K562 (cell line): ENCODE measurements around the gene SPOCK3. TPM values are rescaled to one million over a fixed set of nuclear protein-coding genes. Genes with fewer than 3 reads are reported as not detected.

ENCODE experiments used
- ATAC-seq: fragments of 200-7000 bp; cut with Tn5 transposase; 3 replicates; pipeline ENCODE4 v1.9.1; 2020; ENCODE audit warnings: moderate library complexity
- BruUV-seq: library from RNA; stranded (reverse); fragments of 400-500 nt; replicated peaks from 2 replicates; lab custom pipeline; 2021; lab: Mats Ljungman, UMichigan
- CTCF ChIA-PET: fragments of 300-600 bp; formaldehyde crosslinking; extraction: SDS; loops from one replicate; lab custom pipeline; 2021; ENCODE audit warnings: low intra/inter-chr PET ratio; lab: Yijun Ruan, JAX
- POLR2A ChIA-PET: fragments of 300-600, 350-650 bp; sonication (Branson Sonifier 250); formaldehyde crosslinking; extraction: SDS; loops from one replicate; lab custom pipeline; 2021; ENCODE audit warnings: antibody characterized with exemption, inconsistent platforms; lab: Yijun Ruan, JAX
- DNase-seq, 4 experiments: peaks; one replicate each; pipeline versions ENCODE4 v3.0.0 to v3.0.0-alpha.2; 2011 to 2018; ENCODE audit warnings: low spot score in 3 of 4, mixed read lengths in 3 of 4; ENCODE audit errors: extremely low read depth in 1 of 4
- FAIRE-seq: peaks from 2 replicates; lab custom pipeline; 2011; peaks lifted over from hg19 to GRCh38; lab: Jason Lieb, UNC
- H2AFZ ChIP-seq: 2 replicates; pipeline ENCODE4 v1.6.0; 2011; ENCODE audit warnings: low read depth, low read length, control low read depth, inconsistent platforms
- H3K27ac ChIP-seq: fragments of 200-600 bp; 3 replicates; pipeline ENCODE4 v1.8.0; 2011; ENCODE audit warnings: low read depth, mild to moderate bottlenecking, control low read depth, inconsistent platforms, low read length, moderate library complexity, mixed read lengths; ENCODE audit errors: extremely low read depth
- H3K27me3 ChIP-seq, 2 experiments: fragments of 300-600 bp in 1 of 2; 2 replicates in 1 of 2; 3 replicates in 1 of 2; pipeline versions ENCODE4 v1.6.0 to v1.8.0; 2011; ENCODE audit warnings: inconsistent platforms in 2 of 2, low read length in 2 of 2, mild to moderate bottlenecking in 1 of 2, mixed read lengths in 1 of 2, moderate library complexity in 1 of 2; ENCODE audit not compliant: control insufficient read depth in 2 of 2, insufficient read depth in 2 of 2
- H3K36me3 ChIP-seq: fragments of 300-600 bp; 3 replicates; pipeline ENCODE4 v1.8.0; 2011; ENCODE audit warnings: mild to moderate bottlenecking, low read length, inconsistent platforms; ENCODE audit not compliant: control insufficient read depth, insufficient read depth
- H3K4me1 ChIP-seq, 2 experiments: fragments of 200-600 bp in 1 of 2; replicated peaks in 1 of 2; 2 replicates in 1 of 2; 3 replicates in 1 of 2; pipeline versions ENCODE4 v1.5.1 to v1.8.0; 2011; ENCODE audit warnings: inconsistent platforms in 2 of 2, low read length in 2 of 2, mild to moderate bottlenecking in 1 of 2, mixed read lengths in 1 of 2, moderate library complexity in 1 of 2; ENCODE audit not compliant: control insufficient read depth in 2 of 2, insufficient read depth in 2 of 2
- H3K4me2 ChIP-seq: 2 replicates; pipeline ENCODE4 v1.6.1; 2011; ENCODE audit warnings: low read length, control low read depth, inconsistent platforms, mixed read lengths; ENCODE audit not compliant: insufficient read depth
- H3K4me3 ChIP-seq: fragments of 200-600 bp; sonication (generic), shearing (Covaris generic); 2 replicates; pipeline ENCODE4 v1.5.1; 2016; ENCODE audit warnings: control low read depth, inconsistent platforms
- H3K79me2 ChIP-seq: fragments of 200-600 bp; 3 replicates; pipeline ENCODE4 v1.8.0; 2011; ENCODE audit warnings: low read length, inconsistent platforms; ENCODE audit not compliant: control insufficient read depth, insufficient read depth
- H3K9ac ChIP-seq, 2 experiments: 2 replicates each; pipeline versions ENCODE4 v1.6.0 to v1.6.1; 2011; ENCODE audit warnings: low read depth in 2 of 2, low read length in 2 of 2, control low read depth in 1 of 2, inconsistent platforms in 1 of 2, mild to moderate bottlenecking in 1 of 2, mixed read lengths in 1 of 2; ENCODE audit not compliant: insufficient read depth in 1 of 2
- H3K9me1 ChIP-seq: one replicate; pipeline ENCODE4 v1.6.0; 2011; ENCODE audit warnings: inconsistent platforms, mild to moderate bottlenecking, low read length, moderate library complexity; ENCODE audit not compliant: control insufficient read depth, insufficient read depth
- H3K9me3 ChIP-seq: replicated peaks from 2 replicates; pipeline ENCODE4 v1.5.1; 2011; ENCODE audit warnings: low read depth, low read length, inconsistent platforms; ENCODE audit not compliant: control insufficient read depth, insufficient read depth
- H4K20me1 ChIP-seq: replicated peaks from 2 replicates; pipeline ENCODE4 v1.6.1; 2011; ENCODE audit warnings: low read length, inconsistent platforms, mixed read lengths; ENCODE audit not compliant: control insufficient read depth, insufficient read depth
- MAFK ChIP-seq: IDR thresholded peaks from 2 replicates; pipeline ENCODE4 v1.6.1; 2011; ENCODE audit warnings: low read length, improper control_type of control experiment
- MECOM ChIP-seq: fragments of 250-450 bp; sonication (Bioruptor Pico); IDR thresholded peaks from 2 replicates; pipeline ENCODE4 v1.8.0; 2022; ENCODE audit warnings: inconsistent platforms
- RBBP5 ChIP-seq: fragments of 200-600 bp; sonication (generic); IDR thresholded peaks from 2 replicates; pipeline ENCODE4 v1.6.1; 2012; ENCODE audit warnings: borderline replicate concordance, mild to moderate bottlenecking, low read length, control low read depth, inconsistent platforms; ENCODE audit not compliant: insufficient read depth, poor library complexity, severe bottlenecking
- WGBS: fragments of 100-300 bp; shearing (Covaris generic); methylation state at CpG from one replicate; pipeline ENCODE4 v1.1.6; 2016; ENCODE audit warnings: low coverage, mixed read lengths; ENCODE audit not compliant: insufficient coverage; ENCODE audit errors: missing lambda C conversion rate; 5-methylcytosine and 5-hydroxymethylcytosine counted together
- in situ Hi-C: fragments of 300-500 bp; cut with MboI; formaldehyde crosslinking; loops from 4 replicates; pipeline ENCODE4 v1.15.0; 2018; ENCODE audit warnings: inconsistent platforms, mixed read lengths
- intact Hi-C: fragments of 100-400 bp; cut with micrococcal nuclease; formaldehyde crosslinking; loops from 2 replicates; pipeline ENCODE4 v1.14.2; 2022
- polyA plus RNA-seq, 8 experiments: library from polyadenylated mRNA; depleted of rRNA in 4 of 8; stranded (reverse) in 5 of 8; unstranded in 3 of 8; fragments of >200 nt; fragmentation: Nextera tagmentation in 2 of 8; fragmentation: Illumina TruSeq in 1 of 8; extraction: Ambion mirVana in 2 of 8; extraction: Trizol in 1 of 8; gene quantifications; 2 replicates each; pipeline versions ENCODE4 v1.2.1 to v1.2.3, GENCODE V29; 2011 to 2014; ENCODE audit warnings: inconsistent platforms in 1 of 8, missing spikeins in 1 of 8
- total RNA-seq, 7 experiments: library from RNA; depleted of rRNA in 6 of 7; stranded (reverse); fragments of >200 nt in 6 of 7; fragmentation: Illumina TruSeq in 2 of 7; extraction: Trizol in 2 of 7; gene quantifications; 2 replicates each; pipeline versions ENCODE4 v1.2.1 to v1.2.3, GENCODE V29; 2011 to 2021; ENCODE audit warnings: low replicate concordance in 1 of 7
- TF ChIP-seq, protein P1 (sequence below): sonication (generic); formaldehyde crosslinking; IDR thresholded peaks from 2 replicates; pipeline ENCODE4 v1.8.1; 2023; ENCODE audit warnings: mild to moderate bottlenecking, missing genetic modification reagents

Gene SPOCK3
- total and polyA plus RNA-seq, 9 of the 15 experiments (the other 6 are each of a cell fraction or from before 2014, with no cell fraction given), result not detected

GRCh38 chr4:166956484-166956883 lies 277.8 kb downstream of the SPOCK3 start:
- ChIA-PET POLR2A (no interaction called here), CTCF (no interaction called here)
- Histone ChIP-seq H3K36me3 (no peaks in the 10 kb centered on the region), H3K9me1 (no peaks in the 10 kb centered on the region), H4K20me1 (no peaks in the 10 kb centered on the region), H3K4me1 (no peaks in the 10 kb centered on the region), H3K79me2 (no peaks in the 10 kb centered on the region), H3K9me3 (no peaks in the 10 kb centered on the region; the same call in 1 of the 2 replicates), H2AFZ (no peak overlapping the region), H3K4me2 (no peak overlapping the region), H3K27me3 (no peaks in the 10 kb centered on the region), H3K4me3 (no peak overlapping the region), H3K27ac (no peak overlapping the region), H3K9ac (no peak overlapping the region)
- in situ Hi-C loops (no loop called here), intact Hi-C loops (no loop called here)
- TF ChIP-seq MAFK (no peak), MECOM (no peak), RBBP5 (no peak)
- TF ChIP-seq, protein P1, sequence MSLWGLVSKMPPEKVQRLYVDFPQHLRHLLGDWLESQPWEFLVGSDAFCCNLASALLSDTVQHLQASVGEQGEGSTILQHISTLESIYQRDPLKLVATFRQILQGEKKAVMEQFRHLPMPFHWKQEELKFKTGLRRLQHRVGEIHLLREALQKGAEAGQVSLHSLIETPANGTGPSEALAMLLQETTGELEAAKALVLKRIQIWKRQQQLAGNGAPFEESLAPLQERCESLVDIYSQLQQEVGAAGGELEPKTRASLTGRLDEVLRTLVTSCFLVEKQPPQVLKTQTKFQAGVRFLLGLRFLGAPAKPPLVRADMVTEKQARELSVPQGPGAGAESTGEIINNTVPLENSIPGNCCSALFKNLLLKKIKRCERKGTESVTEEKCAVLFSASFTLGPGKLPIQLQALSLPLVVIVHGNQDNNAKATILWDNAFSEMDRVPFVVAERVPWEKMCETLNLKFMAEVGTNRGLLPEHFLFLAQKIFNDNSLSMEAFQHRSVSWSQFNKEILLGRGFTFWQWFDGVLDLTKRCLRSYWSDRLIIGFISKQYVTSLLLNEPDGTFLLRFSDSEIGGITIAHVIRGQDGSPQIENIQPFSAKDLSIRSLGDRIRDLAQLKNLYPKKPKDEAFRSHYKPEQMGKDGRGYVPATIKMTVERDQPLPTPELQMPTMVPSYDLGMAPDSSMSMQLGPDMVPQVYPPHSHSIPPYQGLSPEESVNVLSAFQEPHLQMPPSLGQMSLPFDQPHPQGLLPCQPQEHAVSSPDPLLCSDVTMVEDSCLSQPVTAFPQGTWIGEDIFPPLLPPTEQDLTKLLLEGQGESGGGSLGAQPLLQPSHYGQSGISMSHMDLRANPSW (CRISPR knock-in tag), result no peak
- 0% methylated on average over 2 of the region's 2 CpGs for WGBS
- no TSS peak for BruUV-seq
- ATAC-seq (no peak), DNase-seq (no peak), FAIRE-seq (no peak)
